CD4-positive, alpha-beta T cell (primary cell): ENCODE data around the gene LHX4. TPM values are rescaled to one million over a fixed set of nuclear protein-coding genes. Genes with fewer than 3 reads are reported as not detected.

ENCODE experiments used
- ATAC-seq: fragments of 200-7000 bp; cut with Tn5 transposase; one replicate; pipeline ENCODE4 v1.10.0; 2022; ENCODE audit warnings: mild to moderate bottlenecking; ENCODE audit not compliant: poor library complexity
- CTCF ChIA-PET: fragments of 350-600 bp; sonication (Branson Sonifier 250); formaldehyde crosslinking; loops from one replicate; lab custom pipeline; 2021; ENCODE audit warnings: antibody characterized with exemption, inconsistent platforms; lab: Charles Lee
- POLR2A ChIA-PET: fragments of 350-600 bp; sonication (Branson Sonifier 250); formaldehyde crosslinking; loops from one replicate; lab custom pipeline; 2021; ENCODE audit warnings: antibody characterized with exemption, inconsistent platforms; lab: Charles Lee
- DNase-seq, 14 experiments: peaks; one replicate each; pipeline ENCODE4 v3.0.0-alpha.2; 2013 to 2020; ENCODE audit warnings: mixed read lengths in 2 of 14
- H3K27ac ChIP-seq, 2 donors: one replicate each; pipeline versions ENCODE4 v1.5.1 to v1.7.0; 2013; ENCODE audit warnings: low read length in 2 of 2, low read depth in 1 of 2, mild to moderate bottlenecking in 1 of 2
- H3K27me3 ChIP-seq, 2 experiments: 1 replicate in 1 of 2; 2 replicates in 1 of 2; pipeline versions ENCODE4 v1.6.1 to v1.7.0; 2013; ENCODE audit warnings: low read length in 2 of 2, control low read depth in 1 of 2, mild to moderate bottlenecking in 1 of 2, moderate library complexity in 1 of 2; ENCODE audit not compliant: insufficient read depth in 2 of 2, control insufficient read depth in 1 of 2
- H3K36me3 ChIP-seq: one replicate; pipeline ENCODE4 v1.6.1; 2013; ENCODE audit warnings: low read length, control low read depth; ENCODE audit not compliant: insufficient read depth
- H3K4me1 ChIP-seq: one replicate; pipeline ENCODE4 v1.6.1; 2013; ENCODE audit warnings: low read length, control low read depth; ENCODE audit not compliant: insufficient read depth
- H3K4me3 ChIP-seq: one replicate; pipeline ENCODE4 v1.5.1; 2013; ENCODE audit warnings: mild to moderate bottlenecking, low read length, moderate library complexity
- H3K9me3 ChIP-seq, 2 experiments: 1 replicate in 1 of 2; 2 replicates in 1 of 2; pipeline versions ENCODE4 v1.6.1 to v1.7.0; 2013; ENCODE audit warnings: low read length in 2 of 2, mild to moderate bottlenecking in 2 of 2, control low read depth in 1 of 2, moderate library complexity in 1 of 2; ENCODE audit not compliant: control insufficient read depth in 1 of 2, insufficient read depth in 1 of 2
- H3K27ac Mint-ChIP-seq: one replicate; pipeline ENCODE4 v1.8.0; 2020; ENCODE audit warnings: mixed read lengths
- H3K27me3 Mint-ChIP-seq: one replicate; pipeline ENCODE4 v1.8.0; 2021; ENCODE audit warnings: mixed read lengths
- H3K36me3 Mint-ChIP-seq: one replicate; pipeline ENCODE4 v1.8.0; 2021; ENCODE audit warnings: low read depth, mixed read lengths
- H3K4me1 Mint-ChIP-seq: one replicate; pipeline ENCODE4 v1.8.0; 2021; ENCODE audit warnings: low read depth, mixed read lengths
- H3K4me3 Mint-ChIP-seq: one replicate; pipeline ENCODE4 v1.8.0; 2020; ENCODE audit warnings: mild to moderate bottlenecking, mixed read lengths
- H3K9me3 Mint-ChIP-seq: one replicate; pipeline ENCODE4 v1.8.0; 2020; ENCODE audit warnings: mixed read lengths
- CTCF ChIP-seq: fragments of 200-600 bp; IDR thresholded peaks from one replicate; pipeline ENCODE4 v1.8.0; 2022; ENCODE audit warnings: antibody characterized with exemption, mild to moderate bottlenecking
- intact Hi-C, 2 experiments: fragments of 100-400 bp; cut with DNase I in 1 of 2; cut with micrococcal nuclease in 1 of 2; formaldehyde crosslinking; loops; one replicate each; pipeline versions ENCODE4 v1.15.1 to v1.9.0; 2023 to 2025; cut with DNase I, micrococcal nuclease
- total RNA-seq, 174 experiments: library from RNA in 2 of 174; stranded (reverse) in 2 of 174; gene quantifications; one replicate each; pipeline ENCODE4 v1.2.3 and lab custom pipeline; 2021 to 2026

LHX4 gene
- total RNA-seq, 2 experiments from 2014 or later, result 0.03 TPM; not detected in 1

GRCh38 chr1:180190091-180190490 is 40.0 kb upstream of the LHX4 start:
- DNase-seq (peak in 1 of 14 experiments; percentile 13), ATAC-seq (no peak)
- Mint-ChIP-seq H3K27ac (no peak overlapping the region), H3K36me3 (peaks cover 61% of the 10 kb centered on the region), H3K27me3 (no peaks in the 10 kb centered on the region), H3K4me1 (no peaks in the 10 kb centered on the region), H3K4me3 (no peak overlapping the region), H3K9me3 (no peaks in the 10 kb centered on the region)
- H3K4me3 ChIP-seq, result no peak overlapping the region
- H3K4me1 ChIP-seq, result peaks cover 4% of the 10 kb centered on the region
- no peak overlapping the region for H3K27ac ChIP-seq
- ChIA-PET CTCF (no interaction called here), POLR2A (no interaction called here)
- intact Hi-C loops, result no loop called here
- no peaks in the 10 kb centered on the region for H3K27me3 ChIP-seq
- no peak for TF ChIP-seq CTCF
- H3K9me3 ChIP-seq, result no peaks in the 10 kb centered on the region
- H3K36me3 ChIP-seq, result peaks cover 46% of the 10 kb centered on the region

DNA sequence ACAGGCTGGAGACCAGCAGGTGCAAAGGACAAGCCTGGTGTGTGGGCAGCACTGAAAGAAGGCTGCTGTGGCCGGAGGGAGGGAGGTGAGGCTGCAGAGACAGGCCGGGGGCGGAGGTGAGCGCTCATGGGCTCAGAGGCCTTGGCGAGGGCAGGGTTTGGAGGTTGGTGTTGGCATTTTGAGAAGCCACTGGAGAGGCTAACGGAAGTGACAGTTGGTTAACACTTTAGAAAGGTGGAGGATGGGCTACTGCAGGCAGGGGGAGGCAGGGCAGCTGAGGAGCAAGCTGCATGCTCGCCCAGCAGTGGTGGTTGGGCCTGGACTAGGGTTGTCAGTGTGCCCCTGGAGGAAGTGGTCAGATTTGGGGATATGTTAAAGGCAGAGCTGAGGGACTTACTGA is 37.9 kb upstream of the LHX4 start:
- Mint-ChIP-seq H3K4me3 (no peak overlapping the region), H3K36me3 (peaks cover 58% of the 10 kb centered on the region), H3K27me3 (no peaks in the 10 kb centered on the region), H3K9me3 (no peaks in the 10 kb centered on the region), H3K27ac (no peak overlapping the region), H3K4me1 (no peaks in the 10 kb centered on the region)
- no peak for TF ChIP-seq CTCF
- CTCF ChIA-PET, result no interaction called here
- peak in 1 of 14 experiments; percentile 20 for DNase-seq
- no peaks in the 10 kb centered on the region for H3K27me3 ChIP-seq
- no peaks in the 10 kb centered on the region for H3K9me3 ChIP-seq
- H3K27ac ChIP-seq, result no peak overlapping the region
- POLR2A ChIA-PET, result no interaction called here
- ATAC-seq, result no peak
- peaks cover 4% of the 10 kb centered on the region for H3K4me1 ChIP-seq
- peaks cover 33% of the 10 kb centered on the region for H3K36me3 ChIP-seq
- H3K4me3 ChIP-seq, result no peak overlapping the region
- intact Hi-C loops, result no loop called here

GRCh38 chr1:180193141-180194047 is 36.7 kb upstream of the LHX4 start:
- peaks cover 56% of the 10 kb centered on the region for H3K36me3 Mint-ChIP-seq
- no peak for TF ChIP-seq CTCF
- ChIA-PET POLR2A (no interaction called here), CTCF (no interaction called here)
- ATAC-seq (no peak), DNase-seq (no peak)
- no peaks in the 10 kb centered on the region for H3K4me1 Mint-ChIP-seq
- no peaks in the 10 kb centered on the region for H3K9me3 ChIP-seq
- no peaks in the 10 kb centered on the region for H3K9me3 Mint-ChIP-seq
- H3K36me3 ChIP-seq, result peaks cover 30% of the 10 kb centered on the region
- intact Hi-C loops, result no loop called here
- H3K27me3 Mint-ChIP-seq, result no peaks in the 10 kb centered on the region
- no peak overlapping the region for H3K4me3 ChIP-seq
- no peaks in the 10 kb centered on the region for H3K27me3 ChIP-seq
- H3K4me3 Mint-ChIP-seq, result no peak overlapping the region
- no peak overlapping the region for H3K27ac ChIP-seq
- peaks cover 4% of the 10 kb centered on the region for H3K4me1 ChIP-seq
- no peak overlapping the region for H3K27ac Mint-ChIP-seq
